ENCODE results near the gene SELP. TPM values are rescaled to one million over a fixed set of nuclear protein-coding genes. Genes with fewer than 3 reads are reported as not detected.

The SELP gene
- total RNA-seq, 6 experiments from 2014 or later = not detected

GRCh38 chr1:169624122-169624521 is 5.8 kb downstream of the SELP start:
- Mint-ChIP-seq H3K27me3 (ENCODE audit: insufficient read depth) (no peaks in the 10 kb centered on the region; the same call in 1 of the 2 replicates), H3K4me1 (ENCODE audit: low read depth) (no peaks in the 10 kb centered on the region)

DNA sequence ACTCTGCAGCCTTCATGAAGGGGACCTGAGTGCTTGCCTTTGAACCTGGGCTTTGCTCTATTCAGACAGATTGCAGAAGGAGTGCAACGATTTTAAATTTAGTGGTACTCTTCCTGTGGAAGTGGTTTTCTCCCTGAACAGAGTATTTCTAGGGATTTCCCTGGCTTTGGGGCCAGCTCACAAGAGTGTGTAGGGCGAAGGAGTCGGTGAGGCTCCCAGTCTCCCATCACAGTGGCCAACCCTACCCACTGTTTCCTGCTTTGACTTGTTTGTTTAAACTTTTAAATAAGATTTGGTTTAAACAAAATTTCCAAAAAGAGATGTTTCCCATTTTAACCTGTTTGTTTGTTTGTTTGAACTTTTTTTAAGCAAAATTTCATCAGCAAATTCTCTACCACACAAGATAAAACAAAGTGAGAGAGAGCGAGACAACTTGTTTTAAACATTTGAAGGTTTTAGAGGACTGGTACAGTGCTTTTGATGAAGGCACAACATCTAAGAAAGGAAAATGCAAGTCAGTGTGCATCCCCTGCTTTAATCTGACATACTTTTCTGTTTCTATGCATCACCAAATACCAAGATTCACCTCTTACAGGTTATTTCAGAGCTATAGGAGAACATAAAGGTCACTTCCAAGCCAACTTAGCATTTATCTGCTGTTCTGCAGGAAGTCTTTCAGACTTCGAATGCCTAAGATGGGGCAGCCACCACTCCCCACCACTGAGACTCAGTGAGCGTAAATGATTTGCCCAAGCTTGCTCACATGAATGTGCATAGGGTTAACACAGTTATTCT is 6.6 kb downstream of the SELP start:
- H3K27me3 Mint-ChIP-seq (ENCODE audit: insufficient read depth) = no peaks in the 10 kb centered on the region; the same call in 1 of the 2 replicates
- no peak overlapping the region for H3K4me3 Mint-ChIP-seq
- H3K36me3 Mint-ChIP-seq (ENCODE audit: low read depth) = no peaks in the 10 kb centered on the region
- H3K4me1 Mint-ChIP-seq (ENCODE audit: low read depth) = no peaks in the 10 kb centered on the region
- peaks cover 7% of the 10 kb centered on the region; the same call in 1 of the 2 replicates for H3K9me3 Mint-ChIP-seq
- no peak overlapping the region for H3K27ac Mint-ChIP-seq
- no peak for DNase-seq
- TF ChIP-seq, protein P1, sequence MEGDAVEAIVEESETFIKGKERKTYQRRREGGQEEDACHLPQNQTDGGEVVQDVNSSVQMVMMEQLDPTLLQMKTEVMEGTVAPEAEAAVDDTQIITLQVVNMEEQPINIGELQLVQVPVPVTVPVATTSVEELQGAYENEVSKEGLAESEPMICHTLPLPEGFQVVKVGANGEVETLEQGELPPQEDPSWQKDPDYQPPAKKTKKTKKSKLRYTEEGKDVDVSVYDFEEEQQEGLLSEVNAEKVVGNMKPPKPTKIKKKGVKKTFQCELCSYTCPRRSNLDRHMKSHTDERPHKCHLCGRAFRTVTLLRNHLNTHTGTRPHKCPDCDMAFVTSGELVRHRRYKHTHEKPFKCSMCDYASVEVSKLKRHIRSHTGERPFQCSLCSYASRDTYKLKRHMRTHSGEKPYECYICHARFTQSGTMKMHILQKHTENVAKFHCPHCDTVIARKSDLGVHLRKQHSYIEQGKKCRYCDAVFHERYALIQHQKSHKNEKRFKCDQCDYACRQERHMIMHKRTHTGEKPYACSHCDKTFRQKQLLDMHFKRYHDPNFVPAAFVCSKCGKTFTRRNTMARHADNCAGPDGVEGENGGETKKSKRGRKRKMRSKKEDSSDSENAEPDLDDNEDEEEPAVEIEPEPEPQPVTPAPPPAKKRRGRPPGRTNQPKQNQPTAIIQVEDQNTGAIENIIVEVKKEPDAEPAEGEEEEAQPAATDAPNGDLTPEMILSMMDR (IDR thresholded peaks at IDR 0.05) = no peak

More at GRCh38 chr1:169624122-169624521, 5.8 kb downstream of the SELP start:
- H3K9me3 Mint-ChIP-seq = peaks cover 7% of the 10 kb centered on the region; the same call in 1 of the 2 replicates
- H3K36me3 Mint-ChIP-seq (ENCODE audit: low read depth) = no peaks in the 10 kb centered on the region
- no peak overlapping the region for H3K27ac Mint-ChIP-seq
- TF ChIP-seq, protein P1 (IDR thresholded peaks at IDR 0.05) = no peak
- DNase-seq = no peak
- H3K4me3 Mint-ChIP-seq = no peak overlapping the region

DNA sequence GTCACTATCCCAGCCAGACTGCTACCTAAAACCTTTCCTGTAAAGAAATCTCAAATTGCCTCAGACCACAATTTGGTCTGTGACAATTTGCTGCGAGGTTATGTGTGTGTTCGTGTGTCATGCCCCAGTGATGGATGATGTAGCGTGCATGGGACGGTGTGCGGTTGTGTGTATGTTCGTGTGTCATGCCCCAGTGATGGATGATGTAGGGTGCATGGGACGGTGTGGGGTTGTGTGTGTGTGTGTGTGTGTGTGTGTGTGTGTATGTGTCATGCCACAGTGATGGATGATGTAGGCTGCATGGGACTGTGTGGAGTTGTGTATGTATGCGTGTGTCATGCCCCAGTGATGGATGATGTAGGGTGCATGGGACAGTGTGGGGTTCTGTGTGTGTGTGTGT is 9.4 kb downstream of the SELP start:
- DNase-seq = no peak
- Mint-ChIP-seq H3K36me3 (ENCODE audit: low read depth) (no peaks in the 10 kb centered on the region), H3K4me1 (ENCODE audit: low read depth) (no peaks in the 10 kb centered on the region), H3K27me3 (ENCODE audit: insufficient read depth) (no peaks in the 10 kb centered on the region; the same call in 1 of the 2 replicates), H3K9me3 (peaks cover 7% of the 10 kb centered on the region; the same call in 1 of the 2 replicates), H3K4me3 (no peak overlapping the region), H3K27ac (no peak overlapping the region)
- TF ChIP-seq, protein P1 (IDR thresholded peaks at IDR 0.05) = no peak

- Mint-ChIP-seq H3K27me3 (ENCODE audit: insufficient read depth) (no peaks in the 10 kb centered on the region; the same call in 1 of the 2 replicates), H3K4me3 (no peak overlapping the region), H3K36me3 (ENCODE audit: low read depth) (no peaks in the 10 kb centered on the region)
Measured at GRCh38 chr1:169618367-169618766, 11.6 kb downstream of the SELP start.

DNA sequence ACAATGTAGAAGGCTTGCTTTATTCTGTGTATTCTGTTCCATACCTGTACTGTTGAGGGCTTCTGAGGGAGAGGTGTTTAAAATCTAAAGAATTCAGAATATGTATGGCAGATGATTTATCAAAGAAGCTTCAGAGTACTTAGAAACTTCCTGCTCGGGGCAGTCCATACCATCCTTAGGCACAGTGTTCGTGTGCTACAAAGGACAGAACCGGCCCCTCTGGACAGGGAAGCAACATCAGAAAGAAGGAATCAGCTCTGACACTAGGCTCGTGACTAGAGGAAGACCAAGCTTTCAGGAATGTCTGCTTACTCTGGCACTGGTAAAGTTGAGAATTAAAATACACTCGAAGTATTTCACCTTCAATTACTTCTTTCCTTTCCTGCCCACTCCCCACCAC is 14.1 kb downstream of the SELP start:
- no peak overlapping the region for H3K27ac Mint-ChIP-seq
- H3K4me3 Mint-ChIP-seq = no peak overlapping the region
- TF ChIP-seq, protein P1 (IDR thresholded peaks at IDR 0.05) = no peak
- H3K4me1 Mint-ChIP-seq (ENCODE audit: low read depth) = no peaks in the 10 kb centered on the region
- H3K36me3 Mint-ChIP-seq (ENCODE audit: low read depth) = no peaks in the 10 kb centered on the region
- peaks cover 1% of the 10 kb centered on the region; the same call in 1 of the 2 replicates for H3K9me3 Mint-ChIP-seq
- no peak for DNase-seq
- H3K27me3 Mint-ChIP-seq (ENCODE audit: insufficient read depth) = no peaks in the 10 kb centered on the region; the same call in 1 of the 2 replicates

More at GRCh38 chr1:169618367-169618766, 11.6 kb downstream of the SELP start:
- peaks cover 7% of the 10 kb centered on the region; the same call in 1 of the 2 replicates for H3K9me3 Mint-ChIP-seq
- no peak for DNase-seq
- TF ChIP-seq, protein P1 (IDR thresholded peaks at IDR 0.05) = no peak
- H3K4me1 Mint-ChIP-seq (ENCODE audit: low read depth) = no peaks in the 10 kb centered on the region
- H3K27ac Mint-ChIP-seq = no peak overlapping the region
